GM19023 (cell line): ENCODE measurements around the gene LAMA5.

Experiments
- ATAC-seq: cut with Tn5 transposase; IDR thresholded peaks from one replicate; pipeline ENCODE4 v1.9.1; 2021; ENCODE audit warnings: mild to moderate bottlenecking, moderate library complexity; ENCODE audit not compliant: unreplicated experiment

The LAMA5 gene

DNA sequence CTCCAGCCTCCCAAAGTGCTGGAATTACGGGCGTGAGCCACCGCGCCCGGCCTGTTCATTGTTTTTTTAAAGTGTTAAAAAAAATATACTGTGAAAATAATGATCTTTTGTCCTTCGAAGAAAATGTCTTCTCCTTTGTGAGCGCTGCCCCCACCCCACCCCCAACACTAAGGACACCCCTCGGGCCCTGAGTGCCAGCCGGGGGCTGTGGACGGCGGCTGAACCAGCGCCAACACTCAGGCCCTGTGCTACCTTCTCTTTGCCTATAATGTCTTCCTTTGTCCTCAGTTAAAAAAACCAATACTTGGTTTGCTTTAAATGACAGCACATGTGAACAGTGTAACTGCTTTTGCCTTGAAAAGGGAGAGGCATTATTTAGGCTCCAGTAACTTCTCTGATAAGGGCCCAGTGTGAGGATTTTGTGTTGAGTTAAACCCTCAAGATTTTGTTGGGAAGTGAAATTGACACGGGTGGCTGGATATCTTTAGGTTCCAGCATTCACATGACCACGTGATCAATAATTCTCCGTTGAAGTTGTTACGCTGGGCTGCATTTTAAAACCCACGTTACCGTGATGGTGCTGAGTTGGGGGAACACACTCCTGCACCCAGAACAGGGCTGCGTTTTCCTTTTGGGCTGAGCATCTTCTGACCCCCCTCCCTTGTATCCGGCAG, 73.9 kb downstream of the LAMA5 start:
- no peak for ATAC-seq

DNA sequence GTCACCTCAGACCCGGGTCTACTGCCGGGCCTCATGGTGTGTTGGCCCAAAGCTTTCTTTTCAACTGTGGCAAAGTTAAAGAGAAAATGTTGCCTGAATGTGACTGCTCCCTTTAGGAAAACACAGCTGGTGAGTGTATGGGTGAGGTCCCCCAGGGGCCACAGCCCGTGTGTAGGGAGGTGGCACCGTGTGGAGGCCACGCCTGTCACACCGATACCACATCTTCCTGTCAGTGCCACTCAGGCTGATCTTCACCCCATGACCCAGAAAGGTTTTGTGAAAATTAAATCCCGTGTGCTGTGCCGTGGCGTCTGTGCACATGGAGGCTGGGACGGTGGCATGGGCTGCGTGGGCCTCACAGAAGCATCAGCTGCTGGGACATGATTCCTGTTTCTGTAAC, 75.0 kb downstream of the LAMA5 start:
- no peak for ATAC-seq

DNA sequence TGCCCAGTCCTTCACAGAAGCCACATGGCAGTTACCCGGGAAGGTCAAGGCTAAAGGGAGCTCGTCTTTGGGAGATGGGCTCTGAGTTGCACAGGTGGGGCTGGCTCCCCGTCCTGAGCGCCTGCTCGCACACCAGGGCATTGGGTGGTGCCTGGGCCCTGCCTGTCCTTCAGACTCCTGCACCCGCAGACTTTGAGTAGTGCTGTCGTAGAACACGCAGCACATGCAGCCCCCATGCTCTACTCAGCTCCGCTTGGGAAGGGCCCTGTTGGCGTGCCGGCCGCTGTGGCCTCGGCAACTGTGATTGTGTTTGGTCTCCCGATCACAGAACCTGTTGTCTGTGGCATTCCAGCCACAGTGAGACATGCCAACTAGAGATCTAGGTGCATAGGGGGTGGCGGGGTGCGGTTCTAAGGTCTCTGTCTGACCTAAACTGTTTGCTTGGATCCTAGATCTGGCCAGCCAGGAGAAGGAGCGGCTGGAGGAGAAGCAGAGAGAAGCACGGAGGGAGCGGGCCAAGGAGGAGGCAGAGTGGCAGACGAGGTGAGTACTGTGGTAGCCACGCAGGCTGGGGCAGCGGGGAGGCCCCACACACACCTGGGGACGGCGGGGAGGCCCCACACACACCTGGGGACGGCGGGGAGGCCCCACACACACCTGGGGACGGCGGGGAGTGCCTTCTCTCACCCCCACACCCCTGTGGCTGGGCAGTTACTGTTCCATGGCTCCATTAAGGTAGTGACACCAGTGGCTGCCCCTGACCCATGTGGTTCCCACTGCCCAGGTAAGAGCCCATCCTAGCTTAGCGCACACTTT, 75.7 kb downstream of the LAMA5 start:
- ATAC-seq = no peak

DNA sequence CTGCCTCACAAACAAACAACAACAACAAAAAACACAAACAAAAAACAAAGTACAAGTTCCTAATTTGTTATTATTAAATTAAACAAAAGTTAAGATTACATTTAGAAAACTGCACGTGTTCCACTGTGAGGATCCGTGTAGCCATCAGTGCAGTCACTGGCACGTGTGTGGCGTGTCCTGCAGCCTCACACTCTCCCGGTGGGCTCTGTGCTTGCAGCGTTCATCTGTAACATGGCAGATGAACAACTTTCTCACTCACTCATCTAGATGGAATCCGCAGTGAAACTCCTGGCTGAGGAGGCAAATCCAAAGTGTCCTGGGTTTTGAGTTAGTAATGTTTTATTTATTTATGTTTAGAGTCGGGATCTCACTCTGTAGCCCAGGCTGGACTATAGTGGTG, 77.2 kb downstream of the LAMA5 start:
- ATAC-seq = no peak

DNA sequence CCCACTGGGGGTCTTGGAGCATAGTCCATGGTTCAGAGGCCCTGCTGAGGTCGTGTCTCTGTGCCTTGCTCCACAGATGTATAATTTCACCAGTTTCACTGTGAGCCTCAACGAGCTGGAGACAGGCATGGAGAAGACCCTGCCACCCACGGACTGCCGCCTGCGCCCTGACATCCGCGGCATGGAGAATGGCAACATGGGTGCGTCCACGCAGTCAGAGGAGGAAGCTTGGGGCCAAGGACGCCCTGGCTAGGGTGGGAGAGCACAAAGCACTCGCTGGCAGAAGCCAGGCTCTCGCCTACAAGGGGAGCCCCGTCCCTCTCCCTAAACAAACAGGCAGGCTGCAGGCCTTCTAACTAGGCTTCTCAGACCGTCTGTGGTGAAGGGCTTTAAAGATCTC, 78.0 kb downstream of the LAMA5 start:
- ATAC-seq = no peak

DNA sequence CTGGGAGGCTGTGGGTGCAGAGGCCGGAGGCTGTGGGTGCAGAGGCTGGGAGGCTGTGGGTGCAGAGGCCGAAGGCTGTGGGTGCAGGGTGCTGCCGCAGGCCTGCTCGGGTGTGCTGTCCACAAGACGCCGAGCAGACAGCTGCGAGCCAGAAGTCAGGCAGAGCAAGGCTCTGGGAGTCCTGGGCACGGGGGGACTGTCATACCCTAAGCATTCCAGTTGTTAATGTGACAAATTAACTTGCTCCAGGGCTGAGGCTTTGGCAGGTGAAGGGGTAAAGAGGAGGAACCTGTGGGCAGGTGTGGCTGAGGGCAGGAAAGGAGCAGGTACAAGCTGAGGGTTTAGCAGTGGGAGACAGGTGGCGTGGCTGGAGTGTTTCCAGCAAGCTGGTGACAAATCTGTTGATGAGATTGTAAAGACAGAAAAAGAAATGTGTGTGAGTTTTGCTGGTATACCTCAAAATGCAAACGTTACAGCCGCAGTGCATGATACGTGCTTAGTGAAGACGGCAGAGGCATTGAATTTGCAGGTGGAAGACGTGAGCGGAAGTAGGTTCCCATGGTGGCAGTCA, 78.5 kb downstream of the LAMA5 start:
- ATAC-seq = no peak

DNA sequence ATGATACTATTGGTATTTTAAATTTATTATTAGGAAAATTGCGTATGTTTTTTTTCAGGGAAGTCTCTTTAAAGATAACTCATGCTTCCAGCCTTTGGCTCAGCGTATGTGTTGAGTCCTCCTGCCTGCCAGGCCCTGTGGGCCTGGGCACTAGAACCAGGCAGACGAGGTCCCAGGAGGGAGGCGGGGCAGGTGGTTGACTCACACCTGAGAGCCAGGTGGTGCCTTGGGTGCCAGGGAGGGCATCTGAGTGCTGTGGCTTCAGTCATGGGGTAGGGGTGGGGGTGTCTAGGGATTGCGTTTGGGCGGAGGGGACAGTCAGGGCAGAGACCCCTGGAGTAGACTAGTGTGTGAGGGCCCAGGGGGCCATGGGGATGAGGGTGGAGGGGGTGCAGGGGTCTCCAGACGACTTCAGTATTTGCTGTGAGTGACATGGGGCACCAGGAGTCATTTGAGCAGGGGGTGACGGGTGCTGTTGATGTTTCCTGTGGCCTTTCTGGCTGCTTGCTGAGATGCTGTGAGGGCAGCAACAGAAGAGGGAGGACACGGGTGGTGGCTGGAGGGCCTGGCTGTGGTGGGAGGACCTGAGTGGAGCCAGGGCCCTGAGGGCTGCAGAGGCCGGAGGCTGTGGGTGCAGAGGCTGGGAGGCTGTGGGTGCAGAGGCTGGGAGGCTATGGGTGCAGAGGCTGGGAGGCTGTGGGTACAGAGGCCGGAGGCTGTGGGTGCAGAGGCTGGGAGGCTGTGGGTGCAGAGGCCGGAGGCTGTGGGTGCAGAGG, 79.2 kb downstream of the LAMA5 start:
- no peak for ATAC-seq

DNA sequence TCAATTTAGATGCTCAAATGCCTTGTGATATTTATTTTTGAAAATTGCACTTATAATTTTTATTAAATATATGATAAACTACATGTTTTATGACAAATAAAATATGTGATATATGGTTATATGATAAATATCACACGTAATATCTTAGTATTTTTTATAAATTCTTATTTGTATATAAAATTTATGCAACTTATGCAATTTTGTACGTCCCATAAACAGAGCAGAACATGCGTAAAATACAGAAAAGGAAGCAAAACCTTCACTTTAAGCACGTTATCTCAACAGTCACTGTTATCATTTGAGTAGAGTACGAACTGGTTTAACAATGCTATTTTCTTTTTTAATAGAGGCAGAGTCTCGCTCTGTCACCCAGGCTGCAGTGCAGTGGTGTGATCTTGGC, 80.0 kb downstream of the LAMA5 start:
- no peak for ATAC-seq

DNA sequence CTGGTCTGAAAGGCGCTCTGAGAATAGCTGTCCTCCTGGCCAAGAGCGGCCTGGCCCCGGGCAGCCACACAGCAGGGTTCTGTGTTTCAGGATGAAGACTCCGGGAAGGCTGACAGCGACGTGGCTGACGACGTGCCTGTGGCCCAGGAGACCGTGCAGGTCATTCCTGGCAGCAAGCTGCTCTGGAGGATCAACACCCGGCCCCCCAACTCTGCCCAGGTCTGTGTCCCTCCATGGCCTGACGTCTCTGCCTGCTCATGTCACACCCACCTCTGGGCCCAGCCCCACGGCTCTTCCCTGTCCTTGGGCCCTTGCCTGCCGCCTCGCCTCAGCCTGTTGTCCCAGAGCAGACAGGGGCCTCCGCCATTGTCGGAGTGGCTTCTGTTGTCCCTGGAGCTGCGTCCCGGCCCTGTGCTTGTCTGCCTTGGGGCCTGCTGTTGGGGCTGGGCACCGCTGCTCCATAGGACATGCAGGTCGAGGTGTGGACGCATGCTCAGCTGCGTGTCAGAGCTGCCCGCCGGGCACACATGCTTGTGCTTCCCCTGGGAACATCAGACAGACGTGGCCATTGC, 80.5 kb downstream of the LAMA5 start:
- ATAC-seq = no peak

DNA sequence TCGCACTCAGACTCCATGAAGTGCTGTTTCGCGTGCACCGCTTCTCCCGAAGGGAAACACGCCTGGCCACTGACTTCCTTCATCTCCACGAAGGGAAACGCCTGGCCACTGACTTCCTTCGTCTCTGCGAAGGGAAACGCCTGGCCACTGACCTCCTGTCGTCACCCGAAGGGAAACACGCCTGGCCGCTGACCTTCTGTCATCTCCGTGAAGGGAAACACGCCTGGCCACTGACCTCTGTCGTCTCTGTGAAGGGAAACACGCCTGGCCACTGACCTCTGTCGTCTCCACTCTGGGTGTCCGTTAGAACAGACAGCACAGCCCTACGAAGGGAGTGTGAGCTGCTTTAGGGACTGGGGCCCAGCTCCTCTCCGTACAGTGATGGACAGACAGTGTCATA, 81.4 kb downstream of the LAMA5 start:
- no peak for ATAC-seq

DNA sequence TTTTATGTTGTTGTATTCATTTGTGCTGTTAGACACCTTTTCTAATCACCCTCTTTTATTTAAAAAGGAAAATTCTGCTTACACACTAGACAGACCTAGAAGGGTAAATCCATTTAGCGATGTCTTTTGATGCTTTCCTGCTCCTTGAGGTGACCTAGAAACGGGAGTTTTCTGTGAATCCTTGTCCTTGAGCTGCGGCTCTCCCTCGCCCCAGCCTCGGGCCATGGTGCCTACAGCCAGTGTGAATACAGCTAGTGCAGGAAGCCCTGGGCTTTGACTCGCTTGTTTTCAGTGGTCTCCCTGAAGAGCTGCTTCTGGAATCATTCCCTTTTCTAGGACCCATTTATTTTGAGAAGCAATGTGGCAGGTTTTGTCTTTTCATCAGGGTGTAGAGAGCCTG, 82.0 kb downstream of the LAMA5 start:
- ATAC-seq = no peak

DNA sequence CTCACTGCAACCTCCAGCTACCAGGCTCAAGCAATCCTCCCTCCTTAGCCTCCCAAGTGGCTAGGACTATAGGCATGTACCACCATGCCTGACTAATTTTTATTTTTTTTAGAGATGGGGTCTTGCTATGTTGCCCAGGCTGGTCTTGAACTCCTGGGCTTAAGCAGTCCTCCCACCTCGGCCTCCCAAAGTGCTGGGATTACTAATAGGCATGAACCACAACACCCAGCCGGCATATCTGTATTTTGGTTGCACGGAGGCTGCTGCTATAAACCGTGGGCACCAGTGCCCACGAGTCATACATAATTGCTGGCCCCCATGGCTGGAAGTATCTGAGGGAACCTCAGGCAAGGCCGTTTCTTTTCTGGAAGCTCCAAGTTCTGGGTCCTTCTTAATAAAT, 82.7 kb downstream of the LAMA5 start:
- ATAC-seq = no peak

DNA sequence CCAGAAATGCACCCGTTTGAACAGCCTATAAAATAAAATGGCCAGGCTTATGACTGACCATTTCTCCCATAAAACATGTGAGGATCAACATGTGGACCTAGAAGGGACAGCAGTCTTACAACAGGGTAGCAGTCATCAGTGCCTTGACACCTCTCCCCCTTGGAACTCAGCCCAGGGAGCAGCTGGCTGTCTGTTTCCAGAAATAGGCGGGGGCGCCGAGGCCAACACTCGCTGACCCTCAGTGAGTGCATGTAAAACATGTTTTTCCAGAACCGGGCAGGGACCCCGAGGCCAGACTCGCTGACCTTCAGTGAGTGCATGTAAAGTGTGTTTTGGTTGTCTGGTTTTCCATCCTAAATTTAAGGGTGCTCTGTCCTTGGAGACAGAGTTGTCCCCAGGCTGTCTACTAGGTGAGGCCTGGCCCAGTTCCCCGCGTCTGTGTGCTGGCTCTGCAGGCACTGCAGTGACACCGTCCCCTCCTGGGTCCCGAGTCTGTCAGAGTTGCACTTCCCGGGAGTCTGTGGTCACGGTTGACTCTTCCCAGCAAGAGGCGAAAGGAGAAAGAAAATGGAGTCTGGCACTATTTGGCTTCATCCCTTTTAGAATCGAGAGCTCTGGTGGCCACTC, 84.1 kb downstream of the LAMA5 start:
- ATAC-seq = no peak

DNA sequence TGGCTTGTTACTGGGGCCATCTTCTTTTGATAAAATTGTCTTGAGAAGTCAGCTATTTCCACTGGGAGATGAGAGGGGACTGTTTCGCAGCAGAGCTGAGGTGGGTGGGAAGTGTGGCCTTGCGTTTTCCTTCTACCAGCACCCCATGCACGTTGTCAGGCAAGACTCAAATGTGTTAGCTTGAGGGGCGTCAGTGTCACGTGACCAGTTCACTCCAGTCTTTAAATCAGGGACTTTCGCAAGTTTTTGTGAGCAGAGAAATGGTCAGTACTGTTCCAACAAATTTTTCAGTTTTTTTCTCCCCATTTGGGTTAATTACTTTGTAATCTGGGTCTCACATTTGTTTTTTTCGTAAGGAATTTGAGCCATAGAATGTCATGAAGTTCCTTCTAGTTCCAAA, 85.0 kb downstream of the LAMA5 start:
- ATAC-seq = no peak

DNA sequence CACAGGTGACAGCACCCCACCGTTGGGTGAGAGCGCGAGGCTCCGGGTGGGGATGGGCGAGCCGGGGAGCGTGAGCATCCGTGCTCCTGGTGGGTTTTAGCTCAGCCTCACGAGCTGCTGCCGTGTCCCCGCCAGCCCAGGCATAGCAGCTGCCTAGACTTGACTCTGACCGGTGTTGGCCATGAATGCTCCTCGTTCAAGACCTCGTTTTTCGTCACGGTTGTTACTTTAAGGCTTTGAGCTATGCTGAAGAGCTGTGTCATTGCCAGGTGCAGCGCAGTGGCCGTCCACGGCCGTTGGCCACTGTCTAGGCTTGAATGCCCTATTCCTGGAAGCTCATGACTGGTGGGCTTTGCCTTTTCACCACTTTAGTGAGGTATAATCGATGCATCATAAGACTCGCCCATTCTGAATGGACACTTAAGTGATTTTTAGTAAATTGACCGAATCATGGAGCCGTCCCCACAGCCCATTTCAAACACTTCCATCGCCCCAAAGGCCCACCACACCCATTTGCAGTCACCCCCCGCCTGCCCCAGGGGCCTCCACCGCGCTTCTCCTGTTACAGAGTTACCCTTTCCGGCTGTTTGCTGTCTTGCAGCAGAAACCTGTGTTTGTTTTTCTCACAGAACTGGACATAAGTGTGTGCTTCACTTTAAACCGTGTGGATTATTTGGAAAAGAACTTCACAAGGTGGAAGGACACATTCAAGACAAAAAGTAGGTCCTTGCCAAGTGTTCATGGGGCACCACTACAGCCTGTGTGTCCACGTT, 85.8 kb downstream of the LAMA5 start:
- ATAC-seq = no peak

DNA sequence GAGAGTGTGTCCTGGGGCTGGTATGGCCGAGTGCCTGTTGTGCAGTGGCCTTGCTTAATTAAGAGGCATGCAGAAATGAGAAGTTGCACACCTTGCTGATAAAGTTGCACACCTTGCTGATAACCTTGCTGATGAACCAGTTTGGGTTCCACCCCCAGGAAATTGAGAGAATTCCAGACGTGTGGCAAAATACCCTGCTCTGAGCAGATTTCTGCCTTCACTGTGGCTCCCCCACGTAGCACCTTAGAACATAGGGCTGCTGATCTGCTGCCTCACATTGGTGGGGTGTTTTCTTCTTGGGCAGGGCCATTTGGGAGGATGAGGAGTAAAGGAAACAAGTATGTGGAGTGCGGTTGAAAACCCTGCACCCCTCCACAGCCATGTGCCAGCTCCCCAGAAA, 86.8 kb downstream of the LAMA5 start:
- ATAC-seq = no peak

DNA sequence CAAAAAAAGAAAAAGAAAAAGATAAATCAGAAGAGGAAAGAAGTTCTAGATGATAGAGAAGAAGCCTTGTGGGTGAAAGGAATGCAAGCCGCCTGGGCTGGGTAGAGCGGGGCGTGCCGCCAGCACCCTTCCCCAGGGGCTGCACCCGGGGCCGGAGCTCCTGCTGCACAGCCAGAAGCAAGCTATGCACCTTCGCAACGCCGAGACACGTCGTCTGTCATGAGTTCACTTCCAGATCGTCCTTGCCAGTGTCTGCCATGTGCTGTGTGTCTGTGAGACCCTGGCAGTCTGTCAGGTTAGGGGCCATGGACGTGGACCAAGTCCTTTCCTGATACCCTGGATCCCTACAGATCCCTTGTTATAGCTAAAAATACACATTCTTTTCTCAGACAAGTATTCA, 89.9 kb downstream of the LAMA5 start:
- ATAC-seq = no peak

DNA sequence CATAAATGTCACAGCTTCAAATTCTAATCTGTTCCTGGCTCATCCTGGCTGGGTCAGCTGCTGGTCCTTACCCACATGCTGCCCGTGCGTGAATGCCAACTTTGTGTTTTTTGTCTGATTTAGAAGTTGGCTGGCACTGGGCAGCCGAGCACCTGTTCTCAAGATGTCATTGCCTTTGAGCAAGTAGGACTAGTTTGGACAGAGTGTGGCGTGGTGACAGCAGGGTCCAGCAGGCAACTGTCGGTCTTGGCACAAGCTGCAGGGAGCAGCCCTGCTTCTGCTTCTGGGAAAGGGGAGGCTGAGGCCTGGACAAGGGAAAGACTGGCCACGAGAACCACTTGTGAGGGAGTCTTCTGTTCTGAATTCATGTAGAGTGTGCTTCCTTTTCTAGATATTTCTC, 90.7 kb downstream of the LAMA5 start:
- no peak for ATAC-seq

DNA sequence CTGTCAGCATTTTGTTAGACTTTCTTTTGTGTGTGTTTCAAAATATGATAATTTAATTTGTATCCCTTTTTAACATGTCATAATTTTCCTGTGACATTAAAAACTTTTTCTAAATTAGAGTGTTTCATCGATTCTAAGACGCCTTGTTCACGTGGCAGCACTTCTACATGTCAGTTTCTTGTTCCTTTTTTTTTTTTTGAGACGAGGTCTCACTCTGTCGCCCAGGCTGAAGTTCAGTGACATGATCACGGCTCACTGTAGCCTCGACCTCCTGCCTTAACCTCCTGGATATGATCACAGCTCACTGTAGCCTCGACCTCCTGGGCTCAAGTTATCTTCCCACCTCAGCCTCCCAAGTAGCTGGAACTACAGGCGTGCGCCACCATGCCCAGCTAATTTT, 91.9 kb downstream of the LAMA5 start:
- no peak for ATAC-seq

DNA sequence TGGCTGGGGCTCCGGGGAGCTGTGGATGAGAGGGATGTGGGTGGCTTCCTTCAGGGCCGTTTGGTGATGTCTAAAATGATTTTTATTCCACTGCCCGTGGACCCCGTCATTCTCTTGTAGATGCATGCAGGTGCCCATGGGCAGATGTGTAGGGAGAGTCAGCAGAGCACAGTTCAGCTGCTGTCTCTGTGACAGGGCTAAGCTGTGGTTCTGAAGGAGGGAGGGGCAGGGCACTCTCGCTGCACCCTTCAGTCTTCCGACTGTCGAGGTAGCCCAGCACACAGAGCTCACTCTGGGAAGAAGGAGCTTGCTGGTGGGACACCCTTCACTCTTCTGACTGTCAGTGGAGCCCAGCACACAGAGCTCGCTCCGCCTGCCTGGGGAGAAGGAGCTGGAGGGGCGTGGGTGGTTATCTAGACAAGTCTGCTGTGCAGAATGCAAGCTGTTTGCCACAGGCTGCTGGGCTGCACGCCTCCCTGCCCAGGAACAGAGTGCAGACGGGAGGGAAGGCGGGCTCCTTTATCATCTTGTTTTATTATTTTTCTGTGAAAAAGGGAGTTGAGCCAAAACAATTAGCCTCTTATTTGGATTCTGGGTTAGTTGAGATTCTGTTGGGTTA, 92.7 kb downstream of the LAMA5 start:
- ATAC-seq = no peak
